Endothelial cell of umbilical vein (primary cell): ENCODE results near the gene PDIA5. TPM values are rescaled to one million over a fixed set of nuclear protein-coding genes. Genes with fewer than 3 reads are reported as not detected.

Experiments
- BruUV-seq: library from RNA; stranded (reverse); fragments of 400-500 nt; replicated peaks from 2 replicates; lab custom pipeline; 2021; lab: Mats Ljungman, UMichigan
- CTCF ChIA-PET: fragments of 300-600, 350-600 bp; sonication (Branson Sonifier 250); formaldehyde crosslinking; loops from one replicate; lab custom pipeline; 2021; ENCODE audit warnings: antibody characterized with exemption, inconsistent platforms; lab: Charles Lee
- POLR2A ChIA-PET: fragments of 300-600, 350-600 bp; sonication (Branson Sonifier 250); formaldehyde crosslinking; loops from one replicate; lab custom pipeline; 2021; ENCODE audit warnings: antibody characterized with exemption, inconsistent platforms; lab: Charles Lee
- DNase-seq: peaks from one replicate; pipeline ENCODE4 v3.0.0-alpha.2; 2011; ENCODE audit warnings: low read depth, low spot score
- FAIRE-seq: peaks from 2 replicates; lab custom pipeline; 2011; peaks lifted over from hg19 to GRCh38; lab: Jason Lieb, UNC
- H2AFZ ChIP-seq: 2 replicates; pipeline ENCODE4 v1.6.0; 2012; ENCODE audit warnings: low read depth, low read length, control low read depth, inconsistent platforms
- H3K27ac ChIP-seq: 2 replicates; pipeline ENCODE4 v1.5.1; 2011; ENCODE audit warnings: low read depth, mild to moderate bottlenecking, control low read depth, low read length, moderate library complexity; ENCODE audit not compliant: insufficient read depth
- H3K27me3 ChIP-seq, 2 experiments: 2 replicates each; pipeline versions ENCODE4 v1.6.0 to v1.6.1; 2011; ENCODE audit warnings: low read length in 2 of 2, mixed read lengths in 1 of 2; ENCODE audit not compliant: control insufficient read depth in 2 of 2, insufficient read depth in 2 of 2
- H3K36me3 ChIP-seq, 2 experiments: 2 replicates in 1 of 2; 3 replicates in 1 of 2; pipeline ENCODE4 v1.5.1; 2011; ENCODE audit warnings: low read length in 2 of 2, mild to moderate bottlenecking in 1 of 2, moderate library complexity in 1 of 2; ENCODE audit not compliant: control insufficient read depth in 2 of 2, insufficient read depth in 2 of 2; ENCODE audit errors: extremely low read depth in 1 of 2
- H3K4me1 ChIP-seq: 3 replicates; pipeline ENCODE4 v1.5.1; 2011; ENCODE audit warnings: mild to moderate bottlenecking, low read length; ENCODE audit not compliant: control insufficient read depth, insufficient read depth; ENCODE audit errors: extremely low read depth
- H3K4me2 ChIP-seq: 2 replicates; pipeline ENCODE4 v1.6.1; 2011; ENCODE audit warnings: low read length, control low read depth, mixed read lengths; ENCODE audit not compliant: insufficient read depth
- H3K4me3 ChIP-seq, 3 experiments: fragments of 200-600 bp in 1 of 3; sonication (generic), shearing (Covaris generic) in 1 of 3; replicated peaks in 1 of 3; 2 replicates each; pipeline ENCODE4 v1.5.1; 2011 to 2016; ENCODE audit warnings: control low read depth in 3 of 3, low read length in 3 of 3, mild to moderate bottlenecking in 2 of 3, inconsistent platforms in 1 of 3, low read depth in 1 of 3, moderate library complexity in 1 of 3; ENCODE audit not compliant: insufficient read depth in 1 of 3
- H3K79me2 ChIP-seq: 2 replicates; pipeline ENCODE4 v1.6.0; 2012; ENCODE audit warnings: low read length, inconsistent platforms; ENCODE audit not compliant: control insufficient read depth, insufficient read depth
- H3K9ac ChIP-seq: replicated peaks from 2 replicates; pipeline ENCODE3; 2011; ENCODE audit warnings: low read length, control low read depth; ENCODE audit not compliant: insufficient read depth; ENCODE audit errors: extremely low read depth
- H3K9me1 ChIP-seq: replicated peaks from 3 replicates; pipeline ENCODE4 v1.6.0; 2011; ENCODE audit warnings: mild to moderate bottlenecking, low read length; ENCODE audit not compliant: control insufficient read depth, insufficient read depth; ENCODE audit errors: extremely low read depth
- H3K9me3 ChIP-seq: replicated peaks from 2 replicates; pipeline ENCODE4 v1.5.1; 2012; ENCODE audit warnings: low read length, inconsistent platforms; ENCODE audit not compliant: control insufficient read depth, insufficient read depth
- H4K20me1 ChIP-seq: replicated peaks from 2 replicates; pipeline ENCODE3; 2011; ENCODE audit warnings: mild to moderate bottlenecking, low read length; ENCODE audit not compliant: control insufficient read depth, insufficient read depth; ENCODE audit errors: extremely low read depth
- EZH2 ChIP-seq: IDR thresholded peaks from 2 replicates; pipeline ENCODE4 v1.6.1; 2012; ENCODE audit warnings: borderline replicate concordance, low read depth, mild to moderate bottlenecking, moderate library complexity, low read length, inconsistent platforms; ENCODE audit not compliant: severe bottlenecking
- FOS ChIP-seq: IDR thresholded peaks from 2 replicates; pipeline ENCODE4 v1.6.1; 2011; ENCODE audit warnings: mild to moderate bottlenecking, low read length, moderate library complexity, borderline replicate concordance; ENCODE audit not compliant: insufficient read depth
- GATA2 ChIP-seq: IDR thresholded peaks from 2 replicates; pipeline ENCODE4 v1.7.0; 2011; ENCODE audit warnings: low read depth, mild to moderate bottlenecking, moderate library complexity, mixed read lengths, low read length; ENCODE audit not compliant: insufficient read length, insufficient read depth
- JUN ChIP-seq: IDR thresholded peaks from 2 replicates; pipeline ENCODE4 v1.6.1; 2011; ENCODE audit warnings: borderline replicate concordance, low read depth; ENCODE audit not compliant: insufficient read length, insufficient read depth
- MAX ChIP-seq: IDR thresholded peaks from 2 replicates; pipeline ENCODE4 v1.6.1; 2011; ENCODE audit not compliant: insufficient read depth, insufficient read length
- MYC ChIP-seq: IDR thresholded peaks from one replicate; pipeline ENCODE4 v1.6.1; 2011; ENCODE audit warnings: mild to moderate bottlenecking, low read depth, low read length
- POLR2A ChIP-seq: IDR thresholded peaks from 2 replicates; pipeline ENCODE4 v1.6.1; 2012; ENCODE audit warnings: low read depth, mild to moderate bottlenecking, control low read depth, low read length
- POLR2AphosphoS5 ChIP-seq: IDR thresholded peaks from 2 replicates; pipeline ENCODE4 v1.6.1; 2012; ENCODE audit warnings: low read depth, mild to moderate bottlenecking, control low read depth, low read length, moderate library complexity; ENCODE audit not compliant: insufficient read depth
- dilution Hi-C: fragments of 300-500 bp; cut with MboI; formaldehyde crosslinking; loops from one replicate; pipeline ENCODE4 v1.15.0; 2019; ENCODE audit warnings: low sequenced_read_pairs; ENCODE audit not compliant: extremely low pct_ligation_motif_present
- intact Hi-C: fragments of 100-400 bp; cut with micrococcal nuclease; formaldehyde crosslinking; loops from one replicate; pipeline ENCODE4 v1.10.0; 2022
- polyA plus RNA-seq, 4 experiments: library from polyadenylated mRNA; depleted of rRNA in 3 of 4; stranded (reverse) in 3 of 4; unstranded in 1 of 4; fragments of >200 nt; gene quantifications; 2 replicates each; pipeline versions ENCODE4 v1.2.1 to v1.2.3, GENCODE V29; 2011 to 2012; ENCODE audit warnings: missing spikeins in 1 of 4
- total RNA-seq: library from RNA; stranded (reverse); gene quantifications from 2 replicates; pipeline ENCODE4 v1.2.3, GENCODE V29; 2021
- TF ChIP-seq, protein P1 (sequence below), 2 donors: IDR thresholded peaks; 1 replicate in 1 of 2; 2 replicates in 1 of 2; pipeline ENCODE4 v1.5.1; 2011; ENCODE audit warnings: low read length in 2 of 2, mild to moderate bottlenecking in 2 of 2, moderate library complexity in 2 of 2, control low read depth in 1 of 2, inconsistent platforms in 1 of 2, low read depth in 1 of 2; ENCODE audit not compliant: insufficient read depth in 1 of 2; ENCODE audit errors: extremely low read depth in 1 of 2

The PDIA5 gene
- total and polyA plus RNA-seq, 2 donors (not counting 3 experiments of a cell fraction or from before 2014, with no cell fraction given) = 55.7 to 85.6 TPM

DNA sequence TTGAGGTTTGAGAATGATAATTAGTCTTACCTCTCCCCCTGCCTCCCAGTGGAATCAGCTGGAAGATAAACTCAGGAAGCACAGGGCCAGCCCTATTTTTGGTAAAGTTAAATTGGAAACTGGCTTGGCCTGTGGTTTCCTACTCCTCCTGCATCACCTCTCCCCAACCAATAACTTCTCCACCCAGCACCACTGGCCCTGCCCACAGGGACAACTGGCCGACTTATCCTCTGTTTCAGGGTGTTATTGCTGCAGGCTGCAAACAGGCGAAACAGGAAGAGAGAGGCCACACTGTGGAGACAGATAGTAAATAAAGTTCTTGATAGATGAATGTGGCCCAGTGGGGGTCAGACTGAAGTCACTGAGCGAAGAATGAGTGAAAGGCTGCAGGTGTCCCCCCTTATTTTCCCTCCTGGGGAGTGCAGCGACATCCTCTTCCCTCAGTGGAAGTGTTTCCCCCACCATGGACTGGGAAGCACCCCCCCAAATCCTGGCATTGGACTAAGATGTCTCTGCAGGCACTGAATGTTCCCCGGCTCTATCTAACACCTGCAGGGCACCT is 47.1 kb downstream of the PDIA5 start:
- H3K4me1 ChIP-seq = no peaks in the 10 kb centered on the region
- no peak overlapping the region for H3K4me2 ChIP-seq
- FAIRE-seq (no peak), DNase-seq (no peak)
- dilution Hi-C loops (no loop called here), intact Hi-C loops (no loop called here)
- no peaks in the 10 kb centered on the region for H3K9me3 ChIP-seq
- no peaks in the 10 kb centered on the region for H4K20me1 ChIP-seq
- H3K27ac ChIP-seq = no peak overlapping the region
- ChIA-PET CTCF (no interaction called here), POLR2A (no interaction called here)
- no peaks in the 10 kb centered on the region for H3K27me3 ChIP-seq
- H3K36me3 ChIP-seq = peaks cover 6 to 28% of the 10 kb centered on the region in 2 experiments
- H3K79me2 ChIP-seq = no peaks in the 10 kb centered on the region
- no TSS peak for BruUV-seq
- H3K9me1 ChIP-seq = no peaks in the 10 kb centered on the region
- TF ChIP-seq MYC = no peak
- TF ChIP-seq JUN = no peak
- no peak for TF ChIP-seq FOS
- TF ChIP-seq, protein P1, sequence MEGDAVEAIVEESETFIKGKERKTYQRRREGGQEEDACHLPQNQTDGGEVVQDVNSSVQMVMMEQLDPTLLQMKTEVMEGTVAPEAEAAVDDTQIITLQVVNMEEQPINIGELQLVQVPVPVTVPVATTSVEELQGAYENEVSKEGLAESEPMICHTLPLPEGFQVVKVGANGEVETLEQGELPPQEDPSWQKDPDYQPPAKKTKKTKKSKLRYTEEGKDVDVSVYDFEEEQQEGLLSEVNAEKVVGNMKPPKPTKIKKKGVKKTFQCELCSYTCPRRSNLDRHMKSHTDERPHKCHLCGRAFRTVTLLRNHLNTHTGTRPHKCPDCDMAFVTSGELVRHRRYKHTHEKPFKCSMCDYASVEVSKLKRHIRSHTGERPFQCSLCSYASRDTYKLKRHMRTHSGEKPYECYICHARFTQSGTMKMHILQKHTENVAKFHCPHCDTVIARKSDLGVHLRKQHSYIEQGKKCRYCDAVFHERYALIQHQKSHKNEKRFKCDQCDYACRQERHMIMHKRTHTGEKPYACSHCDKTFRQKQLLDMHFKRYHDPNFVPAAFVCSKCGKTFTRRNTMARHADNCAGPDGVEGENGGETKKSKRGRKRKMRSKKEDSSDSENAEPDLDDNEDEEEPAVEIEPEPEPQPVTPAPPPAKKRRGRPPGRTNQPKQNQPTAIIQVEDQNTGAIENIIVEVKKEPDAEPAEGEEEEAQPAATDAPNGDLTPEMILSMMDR (IDR thresholded peaks at IDR 0.05; ENCODE audit: extremely low read depth in 1 of 2, insufficient read depth in 1 of 2, low read depth in 1 of 2, low read length in 2 of 2) = no peak
- no peak for TF ChIP-seq POLR2A
- TF ChIP-seq POLR2AphosphoS5 = no peak
- no peak for TF ChIP-seq MAX
- TF ChIP-seq GATA2 = no peak
- no peak for TF ChIP-seq EZH2
- H2AFZ ChIP-seq = no peak overlapping the region
- no peak overlapping the region for H3K4me3 ChIP-seq
- no peak overlapping the region for H3K9ac ChIP-seq
